IPS-NIHi11 (cell line): ENCODE measurements around the gene EFL1.
A peak's percentile ranks its signal among the peaks of the same experiment; 100 is the strongest.
"Not testable (repeated sequence)": the region's sequence is repeated elsewhere in the genome, so short reads cannot be mapped to it uniquely, and the experiment has no call there.

Experiments used
- DNase-seq: peaks from one replicate; pipeline ENCODE4 v3.0.0; 2012; ENCODE audit warnings: mixed read lengths, low spot score

EFL1 gene

GRCh38 chr15:82197733-82198594, 64.6 kb downstream of the EFL1 start:
- peak; percentile 83 for DNase-seq

DNA sequence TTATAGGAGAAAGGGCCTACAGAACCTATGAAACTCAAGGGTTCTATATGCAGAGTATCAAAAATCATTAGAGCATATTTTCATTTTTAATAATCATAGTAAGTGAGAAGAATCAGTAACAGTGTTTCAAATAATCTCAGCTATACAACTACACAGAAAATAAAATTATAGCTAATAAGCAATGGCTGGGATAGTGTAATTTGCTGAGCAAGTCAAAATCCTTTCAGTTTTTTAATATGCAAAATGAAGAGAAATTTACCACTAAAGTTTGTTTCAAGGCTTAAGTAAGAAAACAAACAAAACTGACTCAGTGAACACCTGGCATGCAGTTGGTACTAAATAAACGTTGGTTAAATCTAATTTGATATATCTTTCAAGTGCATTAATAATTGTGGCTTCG, 66.2 kb downstream of the EFL1 start:
- no peak for DNase-seq

DNA sequence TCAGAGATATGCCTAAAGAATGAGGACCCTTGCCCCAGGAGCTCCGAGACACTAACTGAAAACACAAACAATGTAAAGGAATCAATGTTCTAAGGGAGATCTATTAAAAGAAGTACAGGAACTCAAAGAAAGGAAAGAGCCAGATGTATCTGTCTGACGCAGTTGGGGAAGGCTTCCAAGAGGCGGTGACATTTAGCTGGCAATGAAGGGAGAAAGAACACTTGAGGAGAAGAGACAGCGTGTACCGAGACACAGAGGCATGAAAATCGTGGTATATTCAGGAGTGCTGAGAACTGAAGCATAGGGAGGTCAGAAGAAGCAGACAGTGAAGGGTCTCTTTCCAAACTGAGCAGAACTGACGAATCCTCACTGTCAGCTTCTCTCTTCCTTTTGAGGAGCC, 66.7 kb downstream of the EFL1 start:
- not testable (repeated sequence) for DNase-seq

DNA sequence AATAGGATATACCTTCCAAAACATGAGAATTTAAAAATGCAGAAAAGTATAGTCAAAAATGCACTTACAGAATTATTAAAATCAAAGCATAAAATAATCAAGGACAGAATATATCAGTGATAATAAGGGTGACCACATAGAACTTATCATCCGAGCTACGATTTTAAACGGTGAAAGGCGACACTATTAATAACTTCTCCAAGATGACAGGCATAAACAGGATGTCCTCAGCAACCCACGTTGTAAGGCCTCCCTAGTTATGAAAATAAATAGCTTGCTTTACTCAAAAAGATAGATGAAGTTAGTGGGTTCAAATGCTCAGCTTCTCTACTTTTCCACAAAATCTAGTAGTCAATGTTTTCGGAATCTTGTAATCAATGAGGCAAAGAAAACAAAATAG, 68.0 kb downstream of the EFL1 start:
- not testable (repeated sequence) for DNase-seq

GRCh38 chr15:82193435-82193834, 69.1 kb downstream of the EFL1 start:
- DNase-seq, result not testable (repeated sequence)

GRCh38 chr15:82192394-82192793, 70.1 kb downstream of the EFL1 start:
- not testable (repeated sequence) for DNase-seq

DNA sequence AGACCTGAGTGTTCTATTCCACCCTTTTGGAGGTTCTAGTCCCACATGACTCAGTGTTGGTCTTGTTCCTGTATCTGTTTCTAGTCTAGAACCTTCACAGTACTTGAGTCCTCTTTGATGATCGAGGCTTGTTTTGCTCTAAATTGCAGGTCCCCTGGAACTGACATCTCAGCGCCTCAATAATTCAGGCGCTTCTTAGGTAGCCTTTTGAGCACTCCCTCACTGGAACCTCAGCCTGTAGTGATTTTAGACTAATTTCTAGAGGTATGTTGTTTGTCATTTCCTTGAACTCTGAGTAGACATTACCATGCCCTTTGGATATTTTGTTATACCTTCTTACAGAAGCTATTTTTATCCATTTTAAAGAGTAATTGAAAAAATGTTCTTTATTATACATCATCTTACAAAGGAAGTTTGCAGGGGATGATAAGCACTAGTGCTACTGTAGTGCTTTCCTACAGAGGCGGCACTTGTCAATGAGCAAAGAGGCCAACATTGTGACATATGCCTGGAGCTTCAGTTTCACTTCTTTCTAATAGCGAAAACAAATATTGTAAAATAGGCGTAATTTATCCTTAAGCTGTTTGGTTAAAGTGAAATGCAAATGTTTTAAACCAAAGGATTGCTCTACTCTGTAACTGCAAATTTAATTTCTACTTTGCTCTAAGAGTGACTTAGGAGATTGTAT, 75.7 kb downstream of the EFL1 start:
- no peak for DNase-seq

DNA sequence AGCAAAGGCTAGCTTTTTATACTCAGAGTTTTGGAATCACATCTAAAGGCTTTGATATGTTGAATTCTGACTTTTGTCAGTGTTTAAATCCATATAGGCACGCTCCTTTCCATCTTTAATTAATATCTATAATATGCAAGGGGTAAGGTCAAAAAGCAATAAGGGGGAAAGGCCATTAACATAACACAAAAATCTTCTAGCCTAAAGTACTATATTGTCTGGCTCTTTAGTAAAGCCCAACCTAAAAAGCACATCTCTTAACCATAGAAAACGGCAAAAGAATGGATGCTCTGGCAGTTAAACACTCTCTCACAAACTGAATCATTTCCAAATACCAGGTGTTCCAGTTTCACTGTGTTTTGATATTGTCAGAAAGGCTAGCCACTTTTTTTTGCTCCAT, 76.4 kb downstream of the EFL1 start:
- DNase-seq, result no peak

DNA sequence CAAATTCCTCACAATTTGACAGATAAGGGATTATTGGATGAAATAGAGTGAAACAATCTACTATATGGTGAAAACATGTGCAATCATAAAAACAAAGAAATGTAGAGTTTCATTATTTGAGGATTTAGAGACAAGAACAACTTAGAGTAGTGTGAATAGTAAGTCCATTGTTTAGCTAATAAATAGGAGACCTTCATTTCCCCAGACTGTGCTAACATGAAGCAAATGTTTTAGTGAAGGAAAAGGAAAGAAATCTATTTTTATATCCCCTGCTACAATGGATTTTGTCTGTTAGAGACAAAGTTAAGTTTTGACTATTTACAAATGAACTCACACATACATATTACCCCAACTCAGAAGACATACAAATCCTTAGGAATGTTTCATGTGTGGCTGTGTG, 77.8 kb downstream of the EFL1 start:
- no peak for DNase-seq

DNA sequence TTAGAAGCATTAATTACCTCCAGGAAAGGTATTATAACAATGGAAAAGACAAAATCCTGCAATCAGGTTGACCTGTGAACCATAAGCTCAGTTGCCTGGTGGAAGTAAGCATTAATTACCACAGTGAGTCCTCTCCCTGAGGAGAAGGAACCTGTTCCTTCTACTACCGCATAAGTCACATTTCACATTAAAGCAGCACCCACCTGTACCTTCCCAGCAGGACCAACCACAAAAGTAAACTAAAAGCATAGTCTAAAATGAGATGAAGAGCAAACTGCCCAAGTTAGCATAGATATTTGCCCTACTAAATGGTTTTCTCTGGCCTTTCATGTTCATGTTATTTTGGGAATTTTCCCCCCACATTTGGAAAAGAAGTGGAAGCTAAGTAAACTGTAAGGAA, 78.2 kb downstream of the EFL1 start:
- no peak for DNase-seq

GRCh38 chr15:82183121-82184031, 79.2 kb downstream of the EFL1 start:
- DNase-seq, result no peak

DNA sequence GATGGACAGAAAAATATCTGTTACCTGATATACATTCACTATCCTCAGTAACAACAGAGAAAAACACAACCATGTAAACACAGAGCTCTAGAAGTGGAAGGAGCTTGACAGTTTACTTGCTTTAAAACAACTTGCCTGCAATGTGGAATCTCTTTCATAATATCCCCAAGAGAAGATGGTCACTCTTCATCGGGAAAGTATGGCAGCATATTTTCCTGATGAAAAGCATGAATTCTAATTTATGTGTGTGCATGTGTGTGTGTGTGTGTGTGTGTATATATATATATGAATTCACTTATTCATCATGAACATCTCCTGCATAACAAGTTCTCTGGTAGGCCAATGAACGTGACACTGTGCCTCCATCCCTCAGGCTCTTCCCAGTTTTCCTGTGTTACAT, 81.2 kb downstream of the EFL1 start:
- no peak for DNase-seq

DNA sequence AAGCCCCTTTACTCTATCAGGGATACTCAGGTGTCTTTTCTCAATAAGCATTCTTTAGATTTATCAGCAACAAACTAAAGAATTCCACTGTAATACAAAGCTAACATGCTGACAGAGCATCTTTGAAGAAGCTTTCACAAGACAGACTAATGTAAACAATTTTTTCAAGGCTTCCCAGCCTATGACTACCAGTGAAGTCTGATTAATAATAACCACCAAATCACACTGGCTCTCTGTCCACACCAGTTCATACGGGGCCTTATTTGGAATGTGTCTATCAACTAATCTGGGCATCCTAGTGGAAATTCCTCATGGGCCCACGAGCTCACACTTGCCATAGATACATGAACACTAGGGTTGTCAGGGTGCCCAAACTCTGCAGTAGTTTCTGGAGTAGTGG, 84.5 kb downstream of the EFL1 start:
- DNase-seq, result no peak

- no peak for DNase-seq
These were observed 85.1 kb downstream of the EFL1 start for GRCh38 chr15:82177291-82178010.

GRCh38 chr15:82176542-82176941, 86.0 kb downstream of the EFL1 start:
- no peak for DNase-seq

- no peak for DNase-seq
These were observed 87.9 kb downstream of the EFL1 start for GRCh38 chr15:82174471-82175235.

- no peak for DNase-seq
These were observed 89.4 kb downstream of the EFL1 start for GRCh38 chr15:82173108-82173507.

DNA sequence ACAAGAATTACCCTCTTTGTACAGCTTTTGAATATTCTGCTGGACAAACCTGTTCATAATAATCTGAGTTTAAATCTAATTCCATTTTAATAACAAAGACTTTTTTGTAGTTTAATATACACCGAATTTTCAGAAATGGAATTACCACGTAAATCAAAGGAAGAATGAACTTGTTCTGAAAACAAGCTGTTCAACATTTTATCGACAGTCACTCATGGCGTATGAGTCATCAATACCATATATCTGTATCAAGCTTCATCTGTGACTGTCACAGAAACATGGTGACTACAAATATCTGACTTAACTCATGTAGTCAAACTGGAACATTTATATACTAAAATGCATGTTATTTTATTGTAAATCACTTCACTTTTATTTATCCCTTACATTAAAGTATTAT, 90.0 kb downstream of the EFL1 start:
- no peak for DNase-seq

- DNase-seq, result no peak
These were observed 93.8 kb downstream of the EFL1 start for GRCh38 chr15:82168757-82169156.

DNA sequence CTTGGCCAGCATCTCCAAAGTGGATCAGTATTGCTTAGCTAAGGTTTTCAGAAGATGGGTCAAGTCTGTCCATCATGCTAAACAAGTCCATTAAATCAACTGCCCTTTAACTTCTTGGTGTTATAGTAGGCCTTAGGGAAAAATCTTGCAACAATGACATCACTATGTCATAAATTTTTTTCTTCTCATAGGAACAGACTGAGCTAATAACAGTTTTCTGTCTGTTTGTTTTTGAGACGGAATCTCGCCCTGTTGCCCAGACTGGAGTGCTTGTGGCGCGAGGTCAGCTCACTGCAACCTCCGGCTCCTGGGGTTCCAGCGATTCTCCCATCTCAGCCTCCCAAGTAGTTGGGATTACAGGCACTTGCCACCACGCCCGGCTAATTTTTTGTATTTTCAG, 94.2 kb downstream of the EFL1 start:
- no peak for DNase-seq

GRCh38 chr15:82165948-82166376, 96.6 kb downstream of the EFL1 start:
- DNase-seq, result no peak
